ENCODE data around the gene PACSIN1.
A peak's percentile ranks its signal among the peaks of the same experiment; 100 is the strongest.

PACSIN1 gene

GRCh38 chr6:34569361-34569973 is 103.6 kb downstream of the PACSIN1 start:
- Histone ChIP-seq H4K91ac (ENCODE audit: low read length) (no peak overlapping the region), H3K4me3 (ENCODE audit: insufficient read depth in 1 of 2, low read depth in 1 of 2, low read length in 2 of 2) (no peak overlapping the region), H2BK5ac (ENCODE audit: low read depth, low read length, poor library complexity, severe bottlenecking) (no peak overlapping the region), H4K8ac (ENCODE audit: low read length) (no peak overlapping the region), H2AFZ (ENCODE audit: low read depth, low read length) (no peak overlapping the region), H3K9ac (ENCODE audit: low read length) (no peak overlapping the region), H3K23ac (ENCODE audit: low read length in 2 of 2) (no peak overlapping the region), H2BK120ac (ENCODE audit: low read depth, low read length) (no peak overlapping the region), H3K27me3 (ENCODE audit: control insufficient read depth in 1 of 2, insufficient read depth in 1 of 2, low read length in 2 of 2) (peaks cover 13 to 53% of the 10 kb centered on the region in 2 experiments), H3K4me2 (ENCODE audit: low read length, poor library complexity, severe bottlenecking) (no peak overlapping the region), H3K27ac (ENCODE audit: low read length, poor library complexity, severe bottlenecking) (no peak overlapping the region), H2BK12ac (ENCODE audit: low read length in 2 of 2) (no peak overlapping the region), H3K36me3 (ENCODE audit: control insufficient read depth in 1 of 2, insufficient read depth in 2 of 2, low read depth in 1 of 2, low read length in 2 of 2) (no peaks in the 10 kb centered on the region), H3K14ac (ENCODE audit: low read length in 2 of 2) (no peak overlapping the region), H2BK15ac (ENCODE audit: low read depth, poor library complexity, severe bottlenecking) (no peak overlapping the region), H3K79me1 (replicated peaks; ENCODE audit: low read length, poor library complexity, severe bottlenecking) (no peaks in the 10 kb centered on the region), H3K9me3 (ENCODE audit: control insufficient read depth, low read length) (no peaks in the 10 kb centered on the region), H3K4me1 (ENCODE audit: control insufficient read depth, insufficient read depth, low read depth, low read length) (peaks cover 3% of the 10 kb centered on the region), H3K4ac (ENCODE audit: low read depth in 1 of 2, low read length in 2 of 2) (no peak overlapping the region), H2AK5ac (ENCODE audit: low read length, severe bottlenecking) (no peak overlapping the region), H3K18ac (ENCODE audit: low read depth in 1 of 2, low read length in 2 of 2) (no peak overlapping the region)
- DNase-seq, result no peak
- 87% methylated on average over 4 of the region's 5 CpGs for WGBS

- Histone ChIP-seq H3K79me1 (replicated peaks; ENCODE audit: low read length, poor library complexity, severe bottlenecking) (no peaks in the 10 kb centered on the region), H3K27ac (ENCODE audit: low read length, poor library complexity, severe bottlenecking) (no peak overlapping the region), H2BK12ac (ENCODE audit: low read length in 2 of 2) (no peak overlapping the region), H2AFZ (ENCODE audit: low read depth, low read length) (no peak overlapping the region), H2BK15ac (ENCODE audit: low read depth, poor library complexity, severe bottlenecking) (no peak overlapping the region), H3K4me3 (ENCODE audit: insufficient read depth in 1 of 2, low read depth in 1 of 2, low read length in 2 of 2) (no peak overlapping the region), H3K23ac (ENCODE audit: low read length in 2 of 2) (no peak overlapping the region), H2BK5ac (ENCODE audit: low read depth, low read length, poor library complexity, severe bottlenecking) (no peak overlapping the region), H3K4ac (ENCODE audit: low read depth in 1 of 2, low read length in 2 of 2) (no peak overlapping the region), H3K4me1 (ENCODE audit: control insufficient read depth, insufficient read depth, low read depth, low read length) (peaks cover 3% of the 10 kb centered on the region), H3K4me2 (ENCODE audit: low read length, poor library complexity, severe bottlenecking) (no peak overlapping the region), H3K36me3 (ENCODE audit: control insufficient read depth in 1 of 2, insufficient read depth in 2 of 2, low read depth in 1 of 2, low read length in 2 of 2) (no peaks in the 10 kb centered on the region), H4K8ac (ENCODE audit: low read length) (no peak overlapping the region), H2BK120ac (ENCODE audit: low read depth, low read length) (no peak overlapping the region), H3K27me3 (ENCODE audit: control insufficient read depth in 1 of 2, insufficient read depth in 1 of 2, low read length in 2 of 2) (peaks cover 11 to 46% of the 10 kb centered on the region in 2 experiments), H3K9ac (ENCODE audit: low read length) (no peak overlapping the region), H3K14ac (ENCODE audit: low read length in 2 of 2) (no peak overlapping the region), H3K9me3 (ENCODE audit: control insufficient read depth, low read length) (no peaks in the 10 kb centered on the region), H3K18ac (ENCODE audit: low read depth in 1 of 2, low read length in 2 of 2) (no peak overlapping the region), H4K91ac (ENCODE audit: low read length) (no peak overlapping the region), H2AK5ac (ENCODE audit: low read length, severe bottlenecking) (no peak overlapping the region)
- DNase-seq, result no peak
- WGBS, result 90% methylated on average over 21 of the region's 21 CpGs
These were observed 104.4 kb downstream of the PACSIN1 start for GRCh38 chr6:34570066-34570833.

GRCh38 chr6:34571388-34571787 is 105.5 kb downstream of the PACSIN1 start:
- peaks cover 11 to 45% of the 10 kb centered on the region in 2 experiments for H3K27me3 ChIP-seq (ENCODE audit: control insufficient read depth in 1 of 2, insufficient read depth in 1 of 2, low read length in 2 of 2)
- H3K79me1 ChIP-seq (replicated peaks; ENCODE audit: low read length, poor library complexity, severe bottlenecking), result no peaks in the 10 kb centered on the region
- H2BK15ac ChIP-seq (ENCODE audit: low read depth, poor library complexity, severe bottlenecking), result no peak overlapping the region
- H4K8ac ChIP-seq (ENCODE audit: low read length), result no peak overlapping the region
- H3K4me2 ChIP-seq (ENCODE audit: low read length, poor library complexity, severe bottlenecking), result no peak overlapping the region
- peaks cover 0 to 3% of the 10 kb centered on the region in 2 experiments for H3K36me3 ChIP-seq (ENCODE audit: control insufficient read depth in 1 of 2, insufficient read depth in 2 of 2, low read depth in 1 of 2, low read length in 2 of 2)
- no peak for DNase-seq
- H3K23ac ChIP-seq (ENCODE audit: low read length in 2 of 2), result no peak overlapping the region
- H4K91ac ChIP-seq (ENCODE audit: low read length), result no peak overlapping the region
- peaks cover 3% of the 10 kb centered on the region for H3K4me1 ChIP-seq (ENCODE audit: control insufficient read depth, insufficient read depth, low read depth, low read length)
- no peak overlapping the region for H2AK5ac ChIP-seq (ENCODE audit: low read length, severe bottlenecking)
- no peak overlapping the region for H3K27ac ChIP-seq (ENCODE audit: low read length, poor library complexity, severe bottlenecking)
- no peaks in the 10 kb centered on the region for H3K9me3 ChIP-seq (ENCODE audit: control insufficient read depth, low read length)
- no peak overlapping the region for H2BK12ac ChIP-seq (ENCODE audit: low read length in 2 of 2)
- no peak overlapping the region for H2AFZ ChIP-seq (ENCODE audit: low read depth, low read length)
- 78% methylated on average over 9 of the region's 9 CpGs for WGBS
- H2BK5ac ChIP-seq (ENCODE audit: low read depth, low read length, poor library complexity, severe bottlenecking), result no peak overlapping the region
- no peak overlapping the region for H3K14ac ChIP-seq (ENCODE audit: low read length in 2 of 2)
- no peak overlapping the region for H3K4ac ChIP-seq (ENCODE audit: low read depth in 1 of 2, low read length in 2 of 2)
- no peak overlapping the region for H3K4me3 ChIP-seq (ENCODE audit: insufficient read depth in 1 of 2, low read depth in 1 of 2, low read length in 2 of 2)
- no peak overlapping the region for H3K9ac ChIP-seq (ENCODE audit: low read length)
- no peak overlapping the region for H3K18ac ChIP-seq (ENCODE audit: low read depth in 1 of 2, low read length in 2 of 2)
- no peak overlapping the region for H2BK120ac ChIP-seq (ENCODE audit: low read depth, low read length)

GRCh38 chr6:34572021-34572420 is 106.1 kb downstream of the PACSIN1 start:
- Histone ChIP-seq H2BK5ac (ENCODE audit: low read depth, low read length, poor library complexity, severe bottlenecking) (no peak overlapping the region), H4K8ac (ENCODE audit: low read length) (no peak overlapping the region), H2BK15ac (ENCODE audit: low read depth, poor library complexity, severe bottlenecking) (peak overlapping the region; percentile 56), H3K9ac (ENCODE audit: low read length) (no peak overlapping the region), H3K36me3 (ENCODE audit: control insufficient read depth in 1 of 2, insufficient read depth in 2 of 2, low read depth in 1 of 2, low read length in 2 of 2) (peaks cover 0 to 4% of the 10 kb centered on the region in 2 experiments), H2AFZ (ENCODE audit: low read depth, low read length) (no peak overlapping the region), H2BK12ac (ENCODE audit: low read length in 2 of 2) (no peak overlapping the region), H3K79me1 (replicated peaks; ENCODE audit: low read length, poor library complexity, severe bottlenecking) (no peaks in the 10 kb centered on the region), H3K18ac (ENCODE audit: low read depth in 1 of 2, low read length in 2 of 2) (no peak overlapping the region), H3K9me3 (ENCODE audit: control insufficient read depth, low read length) (no peaks in the 10 kb centered on the region), H3K4me2 (ENCODE audit: low read length, poor library complexity, severe bottlenecking) (no peak overlapping the region), H3K4ac (ENCODE audit: low read depth in 1 of 2, low read length in 2 of 2) (no peak overlapping the region), H2BK120ac (ENCODE audit: low read depth, low read length) (no peak overlapping the region), H3K14ac (ENCODE audit: low read length in 2 of 2) (no peak overlapping the region), H2AK5ac (ENCODE audit: low read length, severe bottlenecking) (no peak overlapping the region), H3K27me3 (ENCODE audit: control insufficient read depth in 1 of 2, insufficient read depth in 1 of 2, low read length in 2 of 2) (peaks cover 8 to 39% of the 10 kb centered on the region in 2 experiments), H4K91ac (ENCODE audit: low read length) (no peak overlapping the region), H3K23ac (ENCODE audit: low read length in 2 of 2) (no peak overlapping the region), H3K27ac (ENCODE audit: low read length, poor library complexity, severe bottlenecking) (no peak overlapping the region), H3K4me1 (ENCODE audit: control insufficient read depth, insufficient read depth, low read depth, low read length) (peaks cover 3% of the 10 kb centered on the region), H3K4me3 (ENCODE audit: insufficient read depth in 1 of 2, low read depth in 1 of 2, low read length in 2 of 2) (no peak overlapping the region)
- DNase-seq, result no peak
- WGBS, result 90% methylated on average over 16 of the region's 16 CpGs

Measured in mesenchymal stem cell (in vitro differentiated cells and primary cell).